HCT116 (cell line): Measurements from ENCODE around the gene GSN. TPM values are rescaled to one million over a fixed set of nuclear protein-coding genes. Genes with fewer than 3 reads are reported as not detected.

Source experiments
- ATAC-seq: fragments of 200-7000 bp; cut with Tn5 transposase; 2 replicates; pipeline ENCODE4 v1.9.1; 2020; ENCODE audit warnings: mild to moderate bottlenecking, moderate library complexity
- BruUV-seq: library from RNA; stranded (reverse); fragments of 400-500 nt; replicated peaks from 2 replicates; lab custom pipeline; 2021; lab: Mats Ljungman, UMichigan
- CTCF ChIA-PET: fragments of 300-600 bp; sonication (Branson Sonifier 250); formaldehyde crosslinking; loops from one replicate; lab custom pipeline; 2021; ENCODE audit warnings: antibody characterized with exemption; lab: Charles Lee
- POLR2A ChIA-PET: fragments of 300-600, 350-600 bp; sonication (Branson Sonifier 250); formaldehyde crosslinking; loops from one replicate; lab custom pipeline; 2021; ENCODE audit warnings: antibody characterized with exemption; lab: Charles Lee
- RAD21 ChIA-PET, 2 experiments: fragments of 300-600 bp; sonication (Branson Sonifier 250); formaldehyde crosslinking; loops; one replicate each; lab custom pipeline; 2023; ENCODE audit warnings: low total read pairs in 2 of 2; ENCODE audit not compliant: uncharacterized antibody in 2 of 2, unreplicated experiment in 2 of 2, low non-redundant PET in 1 of 2; lab: Charles Lee
- DNase-seq: peaks from one replicate; pipeline ENCODE4 v3.0.0-alpha.2; 2010; ENCODE audit warnings: low read depth, low spot score
- H2AFZ ChIP-seq: fragments of 200-600 bp; shearing (Covaris generic), sonication (generic); 2 replicates; pipeline ENCODE4 v1.6.1; 2017; ENCODE audit warnings: low read depth, mixed run types, mixed read lengths, antibody characterized with exemption, low read length; ENCODE audit not compliant: poor library complexity, severe bottlenecking
- H3K27ac ChIP-seq: 2 replicates; pipeline ENCODE4 v1.5.1; 2012; ENCODE audit warnings: low read depth, low read length
- H3K27me3 ChIP-seq: fragments of 200-600 bp; sonication (generic); 2 replicates; pipeline ENCODE4 v1.6.1; 2016; ENCODE audit warnings: mixed run types, low read length, mixed read lengths; ENCODE audit not compliant: insufficient read depth
- H3K36me3 ChIP-seq, 2 experiments: fragments of 200-500 bp in 1 of 2; fragments of 200-600 bp in 1 of 2; sonication (Bioruptor generic) in 1 of 2; sonication (generic) in 1 of 2; 2 replicates each; pipeline versions ENCODE4 v1.5.1 to v1.6.1; 2014 to 2016; ENCODE audit warnings: low read length in 2 of 2, inconsistent platforms in 1 of 2, mixed read lengths in 1 of 2, mixed run types in 1 of 2; ENCODE audit not compliant: insufficient read depth in 2 of 2, control insufficient read depth in 1 of 2
- H3K4me1 ChIP-seq, 2 experiments: fragments of 200-600 bp in 1 of 2; sonication (generic) in 1 of 2; 2 replicates each; pipeline versions ENCODE4 v1.5.1 to v1.6.1; 2012 to 2017; ENCODE audit warnings: low read length in 2 of 2, inconsistent platforms in 1 of 2, mild to moderate bottlenecking in 1 of 2, mixed read lengths in 1 of 2, mixed run types in 1 of 2, moderate library complexity in 1 of 2; ENCODE audit not compliant: insufficient read depth in 2 of 2, control insufficient read depth in 1 of 2
- H3K4me2 ChIP-seq: fragments of 200-600 bp; sonication (generic); 2 replicates; pipeline ENCODE4 v1.6.1; 2017; ENCODE audit warnings: mixed run types, low read length, mixed read lengths
- H3K4me3 ChIP-seq, 2 experiments: fragments of 200-600 bp in 1 of 2; sonication (generic) in 1 of 2; replicated peaks in 1 of 2; 2 replicates each; pipeline ENCODE4 v1.5.1; 2011 to 2016; ENCODE audit warnings: low read length in 2 of 2, control low read depth in 1 of 2, low read depth in 1 of 2, mild to moderate bottlenecking in 1 of 2, mixed read lengths in 1 of 2, mixed run types in 1 of 2
- H3K79me2 ChIP-seq: fragments of 200-600 bp; sonication (generic); 2 replicates; pipeline ENCODE4 v1.6.1; 2017; ENCODE audit warnings: mild to moderate bottlenecking, mixed run types, low read length, moderate library complexity, mixed read lengths; ENCODE audit not compliant: insufficient read depth
- H3K9ac ChIP-seq: fragments of 200-600 bp; sonication (generic); 2 replicates; pipeline ENCODE4 v1.6.1; 2016; ENCODE audit warnings: low read length, mixed read lengths
- H3K9me2 ChIP-seq: fragments of 200-600 bp; sonication (generic), shearing (Covaris generic); 2 replicates; pipeline ENCODE4 v1.6.1; 2017; ENCODE audit warnings: mixed run types, mild to moderate bottlenecking, moderate library complexity; ENCODE audit not compliant: insufficient read depth
- H3K9me3 ChIP-seq, 2 experiments: fragments of 200-500 bp in 1 of 2; fragments of 200-600 bp in 1 of 2; sonication (Bioruptor generic) in 1 of 2; sonication (generic) in 1 of 2; 2 replicates each; pipeline ENCODE4 v1.6.1; 2014 to 2017; ENCODE audit warnings: low read length in 2 of 2, mixed read lengths in 2 of 2, inconsistent platforms in 1 of 2, low read depth in 1 of 2, mild to moderate bottlenecking in 1 of 2, mixed run types in 1 of 2, moderate library complexity in 1 of 2; ENCODE audit not compliant: control insufficient read depth in 1 of 2, insufficient read depth in 1 of 2
- H4K20me1 ChIP-seq: fragments of 200-600 bp; sonication (generic), shearing (Covaris generic); 2 replicates; pipeline ENCODE4 v1.6.1; 2017; ENCODE audit warnings: mixed run types, mild to moderate bottlenecking, moderate library complexity; ENCODE audit not compliant: insufficient read depth
- CBX3 ChIP-seq: IDR thresholded peaks from 2 replicates; pipeline ENCODE4 v1.6.1; 2012; ENCODE audit warnings: low read depth
- CEBPB ChIP-seq: IDR thresholded peaks from 2 replicates; pipeline ENCODE4 v1.6.1; 2012; ENCODE audit warnings: low read depth
- EGR1 ChIP-seq: IDR thresholded peaks from 2 replicates; pipeline ENCODE4 v1.6.1; 2012; ENCODE audit warnings: low read depth
- EZH2 ChIP-seq: fragments of 200-600 bp; sonication (generic); IDR thresholded peaks from 2 replicates; pipeline ENCODE4 v1.6.1; 2017; ENCODE audit warnings: antibody characterized with exemption, mixed run types
- EZH2phosphoT487 ChIP-seq: fragments of 200-600 bp; IDR thresholded peaks from 2 replicates; pipeline ENCODE4 v1.6.1; 2018; ENCODE audit warnings: antibody characterized with exemption, borderline replicate concordance
- FOSL1 ChIP-seq: IDR thresholded peaks from 2 replicates; pipeline ENCODE4 v1.6.1; 2012; ENCODE audit warnings: low read depth
- POLR2AphosphoS5 ChIP-seq: IDR thresholded peaks from 2 replicates; pipeline ENCODE4 v1.6.1; 2011; ENCODE audit warnings: mild to moderate bottlenecking, low read depth, low read length, moderate library complexity
- RAD21 ChIP-seq: IDR thresholded peaks from 2 replicates; pipeline ENCODE4 v1.6.1; 2012; ENCODE audit warnings: low read depth, mild to moderate bottlenecking
- REST ChIP-seq: IDR thresholded peaks from 2 replicates; pipeline ENCODE4 v1.6.1; 2012; ENCODE audit warnings: low read depth
- SIN3A ChIP-seq: IDR thresholded peaks from 2 replicates; pipeline ENCODE4 v1.6.1; 2012; ENCODE audit warnings: low read depth
- SP1 ChIP-seq: IDR thresholded peaks from 2 replicates; pipeline ENCODE4 v1.6.1; 2012; ENCODE audit warnings: low read depth
- SRF ChIP-seq: IDR thresholded peaks from 2 replicates; pipeline ENCODE4 v1.6.1; 2012; ENCODE audit warnings: low read depth
- TCF7L2 ChIP-seq: IDR thresholded peaks from 2 replicates; pipeline ENCODE4 v1.7.0; 2011; ENCODE audit warnings: borderline replicate concordance, inconsistent platforms; ENCODE audit not compliant: insufficient read depth, insufficient read length; ENCODE audit errors: extremely low read depth
- ZFX ChIP-seq: fragments of 450-650 bp; IDR thresholded peaks from 2 replicates; pipeline ENCODE4 v1.6.1; 2017
- ZNF274 ChIP-seq: fragments of 200-500 bp; sonication (Bioruptor generic); IDR thresholded peaks from 2 replicates; pipeline ENCODE4 v1.6.1; 2014; ENCODE audit warnings: mild to moderate bottlenecking, low read depth, low read length, inconsistent platforms
- intact Hi-C: fragments of 100-400 bp; cut with micrococcal nuclease; formaldehyde crosslinking; loops from 2 replicates; pipeline ENCODE4 v1.10.0; 2022
- total RNA-seq: library from RNA; stranded (reverse); gene quantifications from one replicate; pipeline ENCODE4 v1.2.1, GENCODE V29; 2021; ENCODE audit not compliant: unreplicated experiment
- TF ChIP-seq, protein P1 (sequence below), 3 experiments: fragments of 200-600 bp in 1 of 3; sonication (generic) in 1 of 3; IDR thresholded peaks in 2 of 3; conservative IDR thresholded peaks in 1 of 3; 2 replicates each; pipeline ENCODE4 v1.5.1; 2012 to 2017; ENCODE audit warnings: low read depth in 2 of 3, low read length in 2 of 3, antibody characterized with exemption in 1 of 3, borderline replicate concordance in 1 of 3, control low read depth in 1 of 3, mild to moderate bottlenecking in 1 of 3, mixed read lengths in 1 of 3, mixed run types in 1 of 3, moderate library complexity in 1 of 3; ENCODE audit not compliant: insufficient read depth in 1 of 3

GSN gene
- total RNA-seq, 1 experiment from 2014 or later: 71.3 TPM

- ATAC-seq: no peak
- CTCF ChIA-PET: no interaction called here
- no peaks in the 10 kb centered on the region for H3K9me2 ChIP-seq
- H4K20me1 ChIP-seq: no peaks in the 10 kb centered on the region
- POLR2A ChIA-PET: no interaction called here
- no peak overlapping the region for H2AFZ ChIP-seq
- no peak for DNase-seq
- no peaks in the 10 kb centered on the region for H3K9me3 ChIP-seq
- TF ChIP-seq TCF7L2 (no peak), RAD21 (no peak), SP1 (no peak), SRF (no peak), CBX3 (no peak), SIN3A (no peak), EZH2 (no peak), ZFX (no peak), FOSL1 (no peak)
- BruUV-seq: no TSS peak
- H3K79me2 ChIP-seq: no peaks in the 10 kb centered on the region
- intact Hi-C loops: no loop called here
- H3K27ac ChIP-seq: no peak overlapping the region
- no peak overlapping the region for H3K4me3 ChIP-seq
- RAD21 ChIA-PET: no interaction called here
- H3K4me1 ChIP-seq: peaks cover 9 to 17% of the 10 kb centered on the region in 2 experiments
- H3K27me3 ChIP-seq: no peaks in the 10 kb centered on the region
- H3K4me2 ChIP-seq: no peak overlapping the region
- peaks cover 10 to 12% of the 10 kb centered on the region in 2 experiments; a peak in 3 of 4 replicates for H3K36me3 ChIP-seq
- H3K9ac ChIP-seq: no peak overlapping the region
These were observed 59.1 kb downstream of the GSN start for GRCh38 chr9:121326901-121327613.

GRCh38 chr9:121328476-121328875 is 60.5 kb downstream of the GSN start:
- no peak overlapping the region for H3K4me3 ChIP-seq
- no peaks in the 10 kb centered on the region for H3K27me3 ChIP-seq
- no peak overlapping the region for H2AFZ ChIP-seq
- H3K79me2 ChIP-seq: no peaks in the 10 kb centered on the region
- intact Hi-C loops: no loop called here
- peaks cover 10 to 12% of the 10 kb centered on the region in 2 experiments; a peak in 3 of 4 replicates for H3K36me3 ChIP-seq
- CTCF ChIA-PET: no interaction called here
- POLR2A ChIA-PET: no interaction called here
- H4K20me1 ChIP-seq: no peaks in the 10 kb centered on the region
- no peaks in the 10 kb centered on the region for H3K9me3 ChIP-seq
- ATAC-seq (no peak), DNase-seq (no peak)
- RAD21 ChIA-PET: no interaction called here
- H3K9ac ChIP-seq: no peak overlapping the region
- BruUV-seq: no TSS peak
- H3K9me2 ChIP-seq: no peaks in the 10 kb centered on the region
- H3K4me1 ChIP-seq: peaks cover 0 to 8% of the 10 kb centered on the region in 2 experiments; a peak in 1 of 4 replicates
- no peak overlapping the region for H3K4me2 ChIP-seq
- no peak overlapping the region for H3K27ac ChIP-seq
- TF ChIP-seq ZFX: no peak
- no peak for TF ChIP-seq EGR1
- TF ChIP-seq POLR2AphosphoS5: no peak
- no peak for TF ChIP-seq RAD21
- no peak for TF ChIP-seq REST
- no peak for TF ChIP-seq CEBPB
- TF ChIP-seq ZNF274: no peak
- TF ChIP-seq EZH2phosphoT487: no peak
- TF ChIP-seq EZH2: no peak
- TF ChIP-seq SP1: no peak
- no peak for TF ChIP-seq CBX3
- TF ChIP-seq, protein P1, sequence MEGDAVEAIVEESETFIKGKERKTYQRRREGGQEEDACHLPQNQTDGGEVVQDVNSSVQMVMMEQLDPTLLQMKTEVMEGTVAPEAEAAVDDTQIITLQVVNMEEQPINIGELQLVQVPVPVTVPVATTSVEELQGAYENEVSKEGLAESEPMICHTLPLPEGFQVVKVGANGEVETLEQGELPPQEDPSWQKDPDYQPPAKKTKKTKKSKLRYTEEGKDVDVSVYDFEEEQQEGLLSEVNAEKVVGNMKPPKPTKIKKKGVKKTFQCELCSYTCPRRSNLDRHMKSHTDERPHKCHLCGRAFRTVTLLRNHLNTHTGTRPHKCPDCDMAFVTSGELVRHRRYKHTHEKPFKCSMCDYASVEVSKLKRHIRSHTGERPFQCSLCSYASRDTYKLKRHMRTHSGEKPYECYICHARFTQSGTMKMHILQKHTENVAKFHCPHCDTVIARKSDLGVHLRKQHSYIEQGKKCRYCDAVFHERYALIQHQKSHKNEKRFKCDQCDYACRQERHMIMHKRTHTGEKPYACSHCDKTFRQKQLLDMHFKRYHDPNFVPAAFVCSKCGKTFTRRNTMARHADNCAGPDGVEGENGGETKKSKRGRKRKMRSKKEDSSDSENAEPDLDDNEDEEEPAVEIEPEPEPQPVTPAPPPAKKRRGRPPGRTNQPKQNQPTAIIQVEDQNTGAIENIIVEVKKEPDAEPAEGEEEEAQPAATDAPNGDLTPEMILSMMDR (IDR thresholded peaks at IDR 0.05 in 2 of 3, conservative IDR thresholded peaks at IDR 0.05 in 1 of 3; ENCODE audit: borderline replicate concordance in 1 of 3, insufficient read depth in 1 of 3, low read depth in 2 of 3, low read length in 2 of 3): no peak
